DMS79 treated with DMSO at 0.1 percent for 48 hours (cell line): Measurements from ENCODE around the gene DACT2.

Experiments used
- DNase-seq: peaks from one replicate; lab custom pipeline; 2025; lab: John Stamatoyannopoulos, UW

The DACT2 gene

DNA sequence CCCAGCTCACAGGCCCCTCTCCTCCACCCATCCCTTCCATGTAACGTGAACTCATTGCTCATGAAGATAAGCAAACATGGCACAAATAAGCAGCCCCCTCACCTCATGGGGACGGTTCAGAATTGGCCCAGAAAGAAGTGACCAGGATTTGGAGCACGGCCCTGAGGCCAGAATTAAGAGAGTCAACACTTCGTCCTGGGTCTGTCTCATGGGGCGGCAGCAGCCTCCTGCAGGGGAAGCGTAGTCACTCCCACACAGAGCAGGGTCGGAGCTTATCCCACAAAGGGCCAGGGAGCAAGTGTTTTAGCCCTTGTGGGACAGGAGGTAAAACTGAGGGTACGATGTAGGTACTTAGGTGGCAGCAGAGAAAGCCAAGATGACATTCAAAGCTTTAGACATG, 28.6 kb upstream of the DACT2 start:
- DNase-seq: no peak

DNA sequence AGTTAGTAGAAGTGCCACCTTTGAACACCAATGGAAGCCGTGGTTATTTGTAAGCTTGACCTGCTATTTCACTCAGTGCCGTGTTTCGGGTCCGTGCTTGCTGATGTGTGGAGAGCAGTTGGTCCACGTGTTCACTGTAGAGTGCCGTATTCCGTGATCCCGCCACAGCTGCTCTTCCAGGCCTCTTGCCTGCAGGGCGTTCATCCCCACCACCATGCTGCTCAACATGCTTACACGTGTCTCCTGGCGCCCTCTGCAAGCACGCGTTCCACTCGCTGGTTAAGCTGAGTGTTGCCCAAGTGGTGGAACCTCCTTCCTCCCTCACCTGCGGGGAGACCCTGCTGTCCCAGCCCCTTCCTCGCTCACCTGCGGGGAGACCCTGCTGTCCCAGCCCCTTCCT, 28.0 kb upstream of the DACT2 start:
- no peak for DNase-seq

DNA sequence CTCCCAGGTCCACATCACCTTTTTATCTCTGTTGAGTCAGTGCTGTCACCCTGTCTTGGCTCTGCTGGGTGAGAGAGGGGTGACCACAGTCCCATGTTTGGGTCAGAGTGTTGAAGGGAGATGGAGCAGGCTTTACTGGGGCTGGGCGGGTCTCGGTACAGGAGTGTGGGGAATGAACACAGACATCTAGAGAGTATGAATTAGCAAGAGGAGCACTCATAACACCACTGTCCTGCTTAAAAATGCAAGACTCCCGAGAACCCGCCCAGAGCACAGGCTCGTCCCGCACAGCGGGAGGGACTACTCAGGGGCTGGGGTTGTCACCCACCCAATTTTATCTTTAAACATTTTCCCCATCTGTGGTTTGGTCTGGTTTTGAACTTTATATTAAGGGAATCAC, 27.5 kb upstream of the DACT2 start:
- DNase-seq: no peak

DNA sequence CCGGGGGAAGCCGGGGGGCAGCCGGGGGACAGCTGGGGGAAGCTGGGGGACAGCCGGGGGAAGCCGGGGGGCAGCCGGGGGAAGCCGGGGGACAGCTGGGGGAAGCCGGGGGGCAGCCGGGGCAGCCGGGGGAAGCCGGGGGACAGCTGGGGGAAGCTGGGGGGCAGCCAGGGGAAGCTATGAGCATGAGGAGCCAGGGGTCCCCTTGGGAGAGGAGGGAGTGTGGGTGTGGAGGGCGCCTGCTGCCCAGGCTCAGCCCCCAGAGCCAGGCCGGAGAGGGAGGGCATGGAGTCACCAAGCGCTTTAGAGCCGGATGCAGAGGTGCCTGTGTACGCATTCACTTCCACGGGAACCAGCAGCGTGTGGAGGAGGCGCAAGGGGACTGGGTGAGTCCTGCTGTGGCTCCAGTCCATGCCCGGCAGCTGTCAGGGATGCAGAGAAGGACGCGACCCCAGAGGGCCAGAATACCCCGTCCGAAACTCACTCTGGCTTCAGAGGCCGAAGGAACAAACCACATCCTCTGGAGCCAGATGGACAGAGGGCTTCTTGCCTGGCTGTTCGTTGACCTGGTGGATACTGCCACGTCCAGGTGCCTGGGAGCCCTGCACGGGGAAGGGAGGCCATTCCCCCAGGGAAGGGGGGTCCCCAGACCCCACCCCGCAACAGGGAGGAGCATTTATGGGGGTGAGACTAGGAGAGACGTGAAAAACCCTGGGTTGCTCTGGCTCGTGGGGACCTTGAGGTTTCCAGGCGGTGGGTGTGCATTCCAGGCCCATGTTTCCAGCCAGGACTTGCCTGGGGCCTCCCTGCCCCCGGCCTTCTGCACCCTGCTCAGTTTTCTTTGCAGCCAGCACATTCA, 26.5 kb upstream of the DACT2 start:
- DNase-seq: no peak

DNA sequence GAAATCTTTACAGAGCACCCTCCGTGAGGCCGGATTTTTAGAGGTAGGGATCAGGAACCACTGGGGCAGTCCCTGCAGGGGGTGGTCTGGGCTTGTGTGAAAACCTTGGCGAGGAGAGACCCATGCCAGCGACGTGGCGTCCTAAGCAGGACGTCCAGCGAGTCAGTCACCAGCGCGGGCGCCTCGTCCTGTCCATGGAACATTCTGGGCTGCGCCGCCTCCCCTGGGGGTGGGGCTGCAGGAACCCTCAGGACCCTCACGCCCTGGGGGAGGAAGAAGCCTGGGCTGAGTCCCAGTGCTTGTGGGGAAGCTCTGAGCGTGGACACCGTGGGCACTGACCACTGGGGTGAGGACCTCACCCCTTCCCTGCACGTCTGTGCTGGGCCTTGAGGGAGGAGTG, 25.7 kb upstream of the DACT2 start:
- DNase-seq: no peak

DNA sequence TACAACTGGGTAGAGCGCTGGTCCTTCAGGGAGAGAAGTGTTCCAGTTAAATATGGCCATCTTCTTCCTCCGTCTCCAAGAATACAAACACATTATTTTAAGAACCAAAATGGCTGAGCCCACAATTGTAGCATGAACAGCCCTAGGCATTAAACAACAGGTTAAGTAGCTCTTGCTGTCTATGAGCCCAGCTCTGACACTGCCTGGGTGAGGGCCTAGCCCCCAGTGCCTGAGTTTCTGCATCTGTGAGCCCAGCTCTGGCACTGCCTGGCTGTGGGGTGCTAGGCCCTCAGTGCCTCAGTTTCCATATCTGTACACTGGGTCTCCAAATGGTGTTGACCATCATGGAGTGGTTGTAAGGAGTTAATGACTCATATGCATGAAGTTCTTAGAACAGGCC, 24.8 kb upstream of the DACT2 start:
- DNase-seq: no peak

DNA sequence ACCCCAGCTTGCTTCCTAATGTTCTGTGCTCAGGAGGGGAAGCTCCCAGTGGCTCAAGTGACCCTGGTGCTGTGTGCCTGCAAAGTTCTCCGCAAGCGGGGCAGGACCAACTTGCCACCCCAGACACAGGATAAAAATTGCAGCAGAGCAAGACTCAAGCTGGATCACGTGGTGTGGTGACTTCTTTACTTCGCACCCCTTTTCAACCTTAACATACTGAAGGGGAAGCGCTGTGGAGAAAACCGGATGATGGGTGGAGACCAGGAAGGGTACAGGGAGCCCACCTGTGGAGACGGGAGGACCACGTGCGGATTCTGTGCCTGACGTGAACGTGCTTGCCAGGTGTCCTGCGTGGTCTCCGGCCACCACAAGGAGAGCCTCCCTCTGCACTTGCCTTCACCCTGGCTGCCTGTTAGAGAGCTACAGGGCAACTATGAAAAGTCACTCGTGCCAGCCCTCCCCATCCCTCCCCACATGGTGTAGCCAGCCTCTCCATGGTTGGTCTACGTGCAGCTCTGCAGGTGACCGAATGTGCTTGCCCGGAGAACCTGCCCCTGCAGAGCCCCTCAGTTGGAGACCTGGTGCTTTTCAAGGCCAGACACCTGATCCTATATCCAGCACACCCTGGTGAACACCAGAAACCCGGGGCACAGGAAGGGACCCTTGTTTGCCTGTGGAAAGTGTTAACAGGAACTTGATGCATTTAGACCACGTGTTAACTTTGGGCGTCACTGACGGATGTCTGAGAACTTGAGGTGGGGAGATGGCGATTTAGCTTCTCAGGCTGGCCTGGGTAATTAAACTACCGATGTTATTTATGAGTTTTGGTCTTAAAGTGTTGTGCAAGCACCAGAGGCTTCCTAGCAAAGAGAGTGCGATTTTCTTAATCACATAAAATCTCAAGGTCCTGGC, 23.9 kb upstream of the DACT2 start:
- DNase-seq: peak; percentile 10

DNA sequence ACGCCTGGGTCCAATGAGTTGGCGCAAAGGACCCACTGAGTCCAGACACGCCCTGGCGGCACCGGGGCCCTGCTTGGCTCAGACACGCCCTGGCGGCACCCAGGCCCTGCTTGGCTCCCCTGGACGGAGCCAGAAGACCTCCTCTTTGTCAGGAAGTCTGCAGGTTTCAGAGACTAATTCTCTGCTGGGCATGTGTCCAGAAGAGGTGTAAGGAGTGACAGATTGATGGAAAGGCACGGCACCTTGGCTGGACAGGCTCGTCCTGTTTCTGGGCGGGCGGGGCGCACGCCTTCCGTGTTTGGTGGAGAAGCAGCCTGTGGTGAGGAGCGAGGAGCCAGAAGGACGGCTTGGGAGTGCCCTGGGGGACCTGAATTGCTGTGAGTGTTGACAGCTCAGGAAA, 23.1 kb upstream of the DACT2 start:
- DNase-seq: peak; percentile 41

DNA sequence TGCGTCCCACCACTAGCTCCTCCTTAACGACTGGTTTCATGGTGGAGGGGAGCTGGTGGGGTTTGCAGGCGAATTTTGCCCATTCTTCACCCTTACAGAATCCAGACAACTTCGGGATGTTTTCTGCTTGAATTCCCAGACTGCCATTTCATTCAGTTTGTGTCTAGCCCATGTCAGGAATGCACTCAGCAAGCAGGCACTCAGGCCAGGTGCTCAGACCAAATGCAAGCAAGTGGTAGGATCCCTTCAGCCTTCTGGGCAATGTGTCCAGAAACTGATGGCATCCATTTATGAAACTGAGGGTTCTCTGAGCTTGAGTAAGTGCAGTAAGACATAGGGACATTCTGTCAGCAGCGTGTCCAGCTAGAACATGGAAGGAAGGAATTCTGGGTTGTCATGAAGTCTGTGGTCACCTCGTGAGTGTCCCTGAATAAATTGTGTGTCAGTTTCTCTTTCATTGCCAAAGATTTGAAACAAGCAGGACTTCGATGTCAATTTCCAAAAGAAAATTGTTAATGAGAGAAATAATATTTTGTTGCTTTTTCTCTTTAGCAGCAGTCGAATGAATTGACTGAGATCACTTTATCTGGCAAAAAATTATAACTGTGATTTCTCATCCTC, 21.8 kb upstream of the DACT2 start:
- DNase-seq: no peak

DNA sequence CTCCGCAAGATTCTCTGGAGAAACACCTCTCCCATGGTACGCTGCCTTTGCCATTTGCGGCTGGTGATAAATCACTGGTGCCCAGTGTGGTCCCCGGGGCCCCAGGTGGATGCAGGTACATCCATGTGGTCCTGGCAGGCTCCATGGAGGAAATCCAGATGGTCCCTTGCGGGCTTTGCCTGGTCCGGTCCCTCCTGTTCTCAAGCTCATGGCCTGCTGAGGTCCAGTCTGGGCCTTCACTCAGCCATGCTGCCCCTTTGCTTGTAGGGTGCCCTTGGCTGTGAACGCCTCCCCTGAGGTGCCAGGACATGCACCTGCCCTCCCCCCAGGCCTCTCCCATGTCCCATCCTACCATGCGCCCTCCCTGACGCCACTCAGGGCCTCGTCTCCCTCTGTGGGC, 21.2 kb upstream of the DACT2 start:
- no peak for DNase-seq

DNA sequence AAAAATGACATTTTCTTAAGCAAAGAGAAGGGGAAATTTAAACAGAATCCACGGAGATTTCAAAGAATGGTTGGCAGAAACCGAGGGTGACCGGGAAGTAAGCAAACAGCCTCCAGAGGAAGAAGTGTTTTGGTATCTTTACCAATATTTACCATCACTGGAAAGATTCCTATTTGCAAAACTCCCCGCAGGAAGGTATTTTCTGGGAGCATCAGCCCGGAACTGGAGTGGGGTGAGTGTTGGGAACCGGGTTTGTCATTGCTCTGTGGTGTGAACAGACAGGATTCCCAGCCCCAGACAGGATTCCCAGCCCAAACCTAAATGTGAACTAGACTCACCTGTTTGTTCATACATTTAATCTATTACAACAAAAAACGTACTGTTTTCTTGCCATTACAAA, 19.2 kb upstream of the DACT2 start:
- DNase-seq: no peak

DNA sequence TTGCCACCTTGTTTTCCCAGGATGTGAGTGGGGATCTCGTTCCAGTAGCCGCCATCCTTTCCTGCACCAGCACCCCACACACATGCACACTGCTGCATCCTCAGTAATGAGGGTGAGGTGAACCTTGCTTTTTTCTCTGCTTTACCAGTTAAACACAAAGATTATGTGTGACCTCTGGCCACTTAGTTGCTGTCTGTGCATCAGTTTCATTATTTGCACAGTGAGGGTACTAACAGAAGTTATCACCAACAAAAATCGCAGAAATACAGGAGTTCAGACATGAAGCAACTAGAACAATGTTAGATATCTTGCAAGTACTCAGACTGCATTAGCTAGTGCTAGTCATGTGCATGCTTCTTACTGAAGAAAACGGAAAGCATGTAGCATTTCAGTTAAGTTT, 17.4 kb upstream of the DACT2 start:
- no peak for DNase-seq

DNA sequence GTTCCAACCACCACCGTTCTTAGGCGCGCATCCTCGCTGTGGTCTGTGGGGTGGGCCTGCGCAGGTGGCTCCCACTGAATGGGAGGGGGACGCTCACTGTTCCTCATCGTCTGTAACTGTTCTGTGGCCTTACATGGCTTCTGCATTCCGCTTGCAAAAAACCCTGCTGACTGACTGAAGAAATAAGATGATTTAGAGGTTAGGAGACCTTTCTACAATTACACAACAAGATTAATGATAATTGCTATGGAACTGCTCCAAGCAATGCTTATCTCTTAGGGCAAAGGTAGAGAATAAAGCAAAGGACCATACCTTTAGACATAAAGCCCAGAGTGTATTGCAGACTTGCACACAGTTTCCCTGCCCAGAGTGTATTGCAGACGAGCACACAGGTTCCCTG, 14.4 kb upstream of the DACT2 start:
- DNase-seq: no peak

DNA sequence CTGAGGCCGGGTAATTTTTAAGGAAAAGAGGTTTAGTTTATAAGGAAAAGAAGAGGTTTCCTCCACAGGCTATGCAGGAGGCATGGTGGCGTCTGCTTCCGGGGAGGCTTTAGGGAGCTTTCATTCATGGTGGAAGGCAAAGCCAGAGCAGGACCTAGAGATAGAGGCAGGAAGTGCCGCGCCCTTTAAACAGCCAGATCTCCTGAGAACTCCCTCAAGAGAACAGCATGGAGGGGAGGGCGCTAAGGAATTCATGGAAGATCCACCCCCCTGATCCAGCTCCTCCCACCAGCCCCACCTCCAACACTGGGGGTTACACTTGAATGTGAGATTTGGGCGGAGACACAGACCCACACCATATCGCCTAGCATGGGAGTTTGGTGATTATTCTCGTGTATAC, 13.9 kb upstream of the DACT2 start:
- DNase-seq: no peak

DNA sequence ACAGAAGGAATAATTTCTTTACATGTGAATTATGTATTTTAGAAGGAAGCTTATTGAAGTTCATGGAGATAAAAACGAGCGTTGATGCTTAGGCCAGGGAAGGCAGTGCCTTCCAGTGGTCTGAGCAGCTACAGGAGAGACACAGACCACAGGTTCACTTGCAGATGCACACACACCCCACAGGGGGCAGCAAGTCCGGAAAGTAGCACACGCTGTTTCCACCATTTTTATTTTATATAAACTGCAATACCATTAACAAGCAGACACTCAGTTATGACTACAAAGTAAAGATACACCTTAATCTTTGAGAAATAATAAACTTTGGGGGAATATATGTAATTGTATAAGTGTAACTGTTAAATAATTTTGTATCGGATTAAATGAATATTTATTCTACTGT, 13.5 kb upstream of the DACT2 start:
- no peak for DNase-seq

DNA sequence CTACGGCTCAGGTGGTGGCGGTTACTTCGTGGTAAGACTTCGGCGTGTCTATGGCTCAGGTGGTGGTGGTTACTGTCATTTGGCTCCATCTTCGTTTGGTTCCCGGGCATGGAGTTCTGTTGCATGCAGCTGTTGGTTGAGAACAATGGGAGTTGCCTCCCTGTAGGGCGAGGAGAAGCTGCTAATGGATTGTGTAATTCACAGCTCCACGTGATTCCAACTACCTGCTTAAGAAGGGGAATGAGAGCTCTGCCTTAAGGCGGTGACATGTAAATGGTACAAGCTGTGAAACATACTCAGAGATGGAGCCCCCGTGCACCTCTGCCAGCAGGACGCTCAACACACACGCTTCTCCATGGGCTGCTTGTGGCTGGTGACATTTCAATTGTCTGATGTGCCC, 12.4 kb upstream of the DACT2 start:
- no peak for DNase-seq

DNA sequence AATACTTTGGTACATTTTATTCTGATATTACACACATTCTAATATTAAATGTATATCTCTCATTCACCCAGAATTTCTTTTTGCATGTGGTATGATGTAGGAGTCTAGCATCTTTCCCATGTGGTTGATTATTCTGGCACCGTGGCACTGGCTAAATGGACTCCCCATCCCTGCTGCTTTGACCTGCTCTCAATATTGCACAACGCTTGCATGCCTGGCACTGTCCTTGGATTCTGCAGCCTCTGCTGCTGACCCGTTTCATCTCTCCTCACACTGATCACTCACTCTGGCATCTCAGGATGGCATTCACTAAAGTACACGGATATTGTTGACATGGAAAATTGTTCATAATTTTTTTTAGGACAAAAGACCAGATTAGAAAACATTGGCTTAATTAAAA, 11.5 kb upstream of the DACT2 start:
- DNase-seq: no peak

DNA sequence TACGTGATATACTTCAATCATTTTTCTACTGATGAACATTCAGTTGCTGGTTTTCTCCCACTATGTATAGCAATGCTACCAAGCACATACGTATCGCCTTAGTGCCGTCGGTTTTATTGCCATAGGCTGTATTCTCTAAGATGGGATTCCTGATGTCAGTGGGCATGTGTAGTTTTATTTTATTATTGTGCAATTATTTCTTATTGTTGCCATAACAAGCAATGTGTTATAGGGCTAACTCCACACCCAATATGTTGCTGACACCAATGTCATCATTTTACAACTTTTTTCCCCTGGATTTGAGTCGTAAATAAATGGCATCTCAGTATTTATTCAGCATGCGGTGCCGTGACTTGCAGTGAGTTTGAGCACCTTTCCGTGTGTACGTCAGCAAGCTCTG, 10.8 kb upstream of the DACT2 start:
- no peak for DNase-seq

DNA sequence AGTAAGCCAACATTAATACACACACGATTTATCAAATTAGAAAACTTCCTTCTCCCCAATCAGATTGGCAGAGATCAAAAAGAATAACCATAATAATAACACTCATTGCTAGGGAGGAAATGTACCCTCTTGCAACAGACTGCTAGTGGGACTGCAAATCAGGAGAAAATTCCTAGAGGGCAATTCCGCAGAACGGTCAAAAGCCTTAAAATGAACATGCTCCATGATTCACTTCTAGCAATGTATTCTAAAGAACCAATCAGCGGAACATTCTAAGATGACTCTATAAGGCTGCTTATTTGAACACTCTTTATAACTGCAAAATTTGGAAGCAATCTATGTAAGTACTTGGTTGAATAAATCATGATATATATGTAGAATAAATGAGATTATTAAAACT, 8.5 kb upstream of the DACT2 start:
- DNase-seq: no peak

DNA sequence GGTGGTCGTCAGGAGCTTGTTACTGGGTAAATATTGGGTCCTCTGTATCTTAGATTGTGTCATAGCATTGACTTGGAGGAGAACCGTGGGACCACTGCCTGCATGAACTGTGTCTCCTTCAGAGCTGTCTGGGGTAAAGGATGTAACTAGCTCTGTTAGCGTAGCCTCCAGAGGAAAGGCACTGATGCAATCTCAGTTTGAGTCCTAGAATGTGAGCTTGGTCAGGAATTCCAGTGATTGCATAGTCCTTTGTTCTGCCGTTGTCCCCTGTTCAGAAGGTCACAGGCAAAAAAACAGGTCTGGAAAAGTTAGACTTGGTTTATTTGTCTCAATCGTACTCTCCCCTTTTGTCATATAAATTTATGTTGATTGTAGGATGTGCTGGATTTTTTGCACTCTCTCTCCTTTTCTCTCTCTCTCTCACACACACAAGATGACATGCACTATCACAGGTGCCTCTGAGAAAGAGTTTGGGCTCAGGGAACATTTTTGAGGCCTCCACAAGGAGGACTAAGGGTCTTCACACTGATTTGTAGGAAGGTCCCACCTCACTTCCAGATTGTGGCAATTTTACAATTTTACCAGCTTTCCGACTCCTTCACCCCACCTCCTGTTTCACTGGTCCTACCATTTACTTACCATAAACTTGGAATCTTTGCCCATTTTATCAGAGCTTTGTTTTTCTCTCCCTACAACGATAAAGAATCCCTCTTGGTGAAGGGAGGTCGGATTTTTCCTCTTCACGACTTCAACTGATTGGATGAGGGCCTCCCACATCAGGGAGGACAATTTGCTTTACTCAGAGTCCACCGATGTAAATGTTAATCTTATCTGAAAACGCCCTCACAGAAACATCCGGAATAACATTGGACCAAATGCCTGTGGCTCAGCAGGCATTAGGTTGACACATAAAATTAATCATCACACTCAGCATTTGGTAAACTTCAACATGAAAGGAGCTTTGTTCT, 7.0 kb upstream of the DACT2 start:
- DNase-seq: no peak

DNA sequence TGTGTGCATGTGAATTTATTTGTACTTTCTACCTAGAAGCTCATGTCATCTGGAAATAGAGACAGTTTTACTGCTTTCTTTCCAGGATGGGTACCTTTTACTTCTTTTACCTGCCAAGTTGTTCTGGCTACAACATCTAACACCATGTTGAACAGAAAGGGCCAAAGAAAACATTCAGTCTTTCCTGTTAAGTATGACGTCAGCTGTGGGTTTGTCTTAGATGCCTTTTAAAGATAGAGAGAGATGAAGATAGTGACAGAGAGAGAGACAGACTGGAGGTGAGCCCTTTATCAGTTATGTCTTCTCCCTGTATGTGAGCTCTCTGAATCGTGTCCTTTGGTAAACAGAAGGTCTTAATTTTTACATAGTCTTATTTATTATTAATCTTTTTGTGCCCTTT, 3.4 kb upstream of the DACT2 start:
- no peak for DNase-seq

DNA sequence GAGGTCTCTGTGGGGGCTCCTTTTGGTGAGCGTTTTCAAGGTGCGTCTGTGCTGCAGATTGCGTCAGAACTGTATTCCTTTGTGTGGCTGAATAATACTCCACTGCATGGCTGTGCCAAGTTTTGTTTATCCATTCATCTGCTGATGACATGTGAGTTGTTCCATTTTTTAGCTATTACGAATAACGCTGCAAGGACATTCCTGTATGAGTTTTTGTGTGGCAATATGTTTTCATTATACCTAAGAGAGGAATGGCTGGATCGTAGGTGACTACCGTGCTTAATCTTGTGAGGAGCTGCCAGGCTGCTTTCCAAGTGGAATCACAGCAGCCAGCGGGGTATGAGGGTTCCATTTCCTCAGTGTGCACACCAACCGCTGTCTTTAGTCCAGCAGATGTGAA, 1.1 kb upstream of the DACT2 start:
- DNase-seq: no peak
